Astrocyte of the cerebellum (primary cell): ENCODE measurements around the gene TRIM29.

Source experiments
- DNase-seq: peaks from one replicate; pipeline ENCODE4 v3.0.0-alpha.2; 2011; ENCODE audit warnings: low read depth
- H3K4me3 ChIP-seq: 2 replicates; pipeline ENCODE4 v1.5.1; 2011; ENCODE audit warnings: mild to moderate bottlenecking, low read depth, low read length, moderate library complexity
- CTCF ChIP-seq: IDR thresholded peaks from 2 replicates; pipeline ENCODE4 v1.5.1; 2012; ENCODE audit warnings: low read length, low read depth, moderate library complexity, mild to moderate bottlenecking; ENCODE audit errors: missing control alignments
- in situ Hi-C: cut with HindIII; loops from 2 replicates; pipeline ENCODE4 v1.10.0; 2017; ENCODE audit warnings: low sequenced_read_pairs

The TRIM29 gene

GRCh38 chr11:120136356-120136755 lies 1.6 kb downstream of the TRIM29 start:
- no peak for DNase-seq
- in situ Hi-C loops: no loop called here
- TF ChIP-seq CTCF: no peak
- H3K4me3 ChIP-seq: no peak overlapping the region

DNA sequence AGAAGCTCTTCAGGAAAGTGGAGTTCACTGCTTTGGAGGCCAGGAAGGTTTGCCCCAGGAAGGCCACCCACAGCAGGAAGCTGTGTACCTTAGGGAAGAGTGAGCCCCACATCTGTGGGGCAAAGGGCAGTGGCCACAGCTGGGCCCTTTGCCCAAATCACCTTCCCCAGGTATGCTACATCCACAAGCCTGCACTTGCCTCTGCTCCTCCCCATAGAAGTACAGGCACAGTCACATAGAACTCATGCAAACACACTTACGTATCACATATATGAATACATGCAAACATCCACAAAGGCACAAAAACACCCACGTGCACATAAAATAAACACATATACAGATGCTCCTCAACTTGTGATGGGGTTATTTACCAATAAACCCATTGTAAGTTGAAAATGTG lies 2.1 kb downstream of the TRIM29 start:
- no peak for DNase-seq
- in situ Hi-C loops: no loop called here
- no peak overlapping the region for H3K4me3 ChIP-seq
- TF ChIP-seq CTCF: no peak

GRCh38 chr11:120134931-120135228 lies 3.0 kb downstream of the TRIM29 start:
- in situ Hi-C loops: no loop called here
- no peak for TF ChIP-seq CTCF
- no peak for DNase-seq
- no peak overlapping the region for H3K4me3 ChIP-seq

DNA sequence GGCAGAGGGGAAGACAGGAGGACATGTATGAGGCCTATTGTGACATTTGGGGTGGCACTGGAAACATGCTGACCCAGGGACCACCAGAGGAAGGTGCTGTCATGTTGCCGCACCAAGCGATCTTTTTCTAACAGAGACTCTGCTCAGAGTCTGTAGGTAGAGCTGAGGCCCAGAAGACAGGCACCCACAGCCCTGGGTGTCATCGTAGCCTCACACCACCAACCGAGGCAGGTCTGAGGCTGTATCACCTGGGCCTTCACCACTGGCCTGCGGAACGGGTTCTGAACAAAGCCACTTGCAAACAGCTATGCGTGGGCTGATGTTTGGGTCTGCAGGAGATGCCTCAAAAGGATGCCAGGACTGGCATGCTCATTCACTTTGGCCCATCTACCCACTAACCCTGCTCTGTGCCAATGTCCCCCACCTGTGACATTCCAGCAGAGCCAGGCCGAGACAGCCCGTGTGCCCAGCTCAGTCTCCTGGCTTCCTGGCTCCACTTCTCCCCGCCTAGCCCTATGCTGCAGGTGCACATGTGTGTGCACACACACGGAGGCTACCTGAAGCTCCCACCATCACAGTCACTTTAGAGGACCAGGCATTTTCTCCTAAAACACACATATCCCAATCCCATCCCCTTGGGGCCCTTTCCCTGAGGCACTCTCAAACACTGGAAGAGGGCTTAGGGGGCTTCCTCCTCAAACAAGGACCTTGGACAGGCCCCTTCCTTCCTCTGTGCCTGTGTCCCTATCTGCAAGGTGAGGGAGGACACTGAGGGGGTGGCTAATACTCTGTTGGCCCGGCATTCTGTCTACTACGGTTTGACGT lies 3.6 kb downstream of the TRIM29 start:
- no peak for DNase-seq
- TF ChIP-seq CTCF: no peak
- no peak overlapping the region for H3K4me3 ChIP-seq
- in situ Hi-C loops: no loop called here

- in situ Hi-C loops: no loop called here
- no peak for DNase-seq
- no peak for TF ChIP-seq CTCF
- H3K4me3 ChIP-seq: no peak overlapping the region
These were observed 4.5 kb downstream of the TRIM29 start for GRCh38 chr11:120133216-120134105.

- in situ Hi-C loops: no loop called here
- no peak overlapping the region for H3K4me3 ChIP-seq
- no peak for TF ChIP-seq CTCF
- DNase-seq: no peak
These were observed 5.2 kb downstream of the TRIM29 start for GRCh38 chr11:120132645-120133185.
